ENCODE results near the gene DHRS13.

GRCh38 chr17:28938552-28938951 lies 35.7 kb upstream of the DHRS13 start:
- TF ChIP-seq CTCF (IDR thresholded peaks at IDR 0.05 in 8 of 11, conservative IDR thresholded peaks at IDR 0.05 in 3 of 11) = no peak
- no peak for TF ChIP-seq POLR2A (IDR thresholded peaks at IDR 0.05)

Data from spleen (tissue), 7 donors.